KMS-11 (cell line): ENCODE results near the gene GLT6D1.
"Not testable (repeated sequence)": the region's sequence is repeated elsewhere in the genome, so short reads cannot be mapped to it uniquely, and the experiment has no call there.

Experiments
- H2AFZ ChIP-seq: fragments of 200-600 bp; sonication (generic); 2 replicates; pipeline ENCODE4 v1.6.1; 2016; ENCODE audit warnings: antibody characterized with exemption, mixed run types, low read depth
- H3K27ac ChIP-seq: fragments of 200-600 bp; sonication (generic); 2 replicates; pipeline ENCODE4 v1.6.1; 2016; ENCODE audit warnings: mild to moderate bottlenecking, mixed run types
- H3K27me3 ChIP-seq: fragments of 200-600 bp; sonication (generic); 2 replicates; pipeline ENCODE4 v1.6.1; 2017; ENCODE audit warnings: mild to moderate bottlenecking, low read depth, mixed run types, moderate library complexity; ENCODE audit not compliant: insufficient read depth
- H3K36me3 ChIP-seq: fragments of 200-600 bp; sonication (generic); 2 replicates; pipeline ENCODE4 v1.6.1; 2017; ENCODE audit warnings: mild to moderate bottlenecking, mixed run types; ENCODE audit not compliant: insufficient read depth
- H3K4me1 ChIP-seq: fragments of 200-600 bp; sonication (generic); 2 replicates; pipeline ENCODE4 v1.6.1; 2016; ENCODE audit warnings: mild to moderate bottlenecking, low read depth, mixed run types; ENCODE audit not compliant: poor library complexity, severe bottlenecking
- H3K4me2 ChIP-seq: fragments of 200-600 bp; sonication (generic); 2 replicates; pipeline ENCODE4 v1.7.0; 2016; ENCODE audit warnings: mild to moderate bottlenecking, mixed run types
- H3K4me3 ChIP-seq: fragments of 200-600 bp; sonication (generic); IDR thresholded peaks from 2 replicates; pipeline ENCODE4 v1.6.1; 2017; ENCODE audit warnings: low read depth, low read length, mixed read lengths; ENCODE audit not compliant: insufficient read depth
- H3K79me2 ChIP-seq: fragments of 200-600 bp; sonication (generic); 2 replicates; pipeline ENCODE4 v1.6.1; 2016; ENCODE audit warnings: low read depth, mixed run types; ENCODE audit not compliant: insufficient read depth
- H3K9ac ChIP-seq: fragments of 200-600 bp; sonication (generic); 2 replicates; pipeline ENCODE4 v1.6.1; 2016; ENCODE audit warnings: mild to moderate bottlenecking, mixed run types
- H4K20me1 ChIP-seq: fragments of 200-600 bp; sonication (generic); 2 replicates; pipeline ENCODE4 v1.6.1; 2016; ENCODE audit warnings: mild to moderate bottlenecking, mixed run types; ENCODE audit not compliant: insufficient read depth
- TF ChIP-seq, protein P1 (sequence below): fragments of 200-600 bp; sonication (generic); conservative IDR thresholded peaks from 2 replicates; pipeline ENCODE4 v1.6.1; 2017; ENCODE audit warnings: low read depth, mild to moderate bottlenecking, antibody characterized with exemption, low read length, moderate library complexity, mixed read lengths

Gene GLT6D1

DNA sequence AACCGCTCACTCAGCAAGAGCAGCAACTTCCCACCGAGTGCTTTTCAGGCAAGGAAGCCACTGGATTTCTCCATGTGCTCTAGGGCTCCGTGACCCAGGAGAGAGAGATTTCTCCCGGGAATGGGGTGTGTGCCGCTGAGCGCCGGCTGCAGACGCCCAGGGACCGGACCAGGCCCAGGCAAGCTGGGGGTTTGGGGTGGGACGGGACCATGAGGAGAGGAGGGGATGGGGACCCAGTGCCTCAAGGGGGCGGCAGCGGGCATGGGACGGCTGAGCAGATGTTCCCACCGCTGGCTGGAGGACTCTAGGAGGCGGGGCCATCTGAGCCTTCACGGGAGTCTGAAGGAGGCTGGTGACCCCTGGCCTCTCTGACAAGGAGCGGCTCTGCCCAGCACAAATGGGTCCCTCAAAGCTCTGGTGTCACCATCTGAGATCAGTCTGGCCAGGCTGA lies 32.3 kb upstream of the GLT6D1 start:
- H3K4me3 ChIP-seq = no peak overlapping the region
- no peak overlapping the region for H3K4me2 ChIP-seq
- H3K27me3 ChIP-seq = peaks cover 52% of the 10 kb centered on the region
- no peaks in the 10 kb centered on the region for H4K20me1 ChIP-seq
- no peaks in the 10 kb centered on the region for H3K79me2 ChIP-seq
- H3K4me1 ChIP-seq = no peaks in the 10 kb centered on the region
- TF ChIP-seq, protein P1, sequence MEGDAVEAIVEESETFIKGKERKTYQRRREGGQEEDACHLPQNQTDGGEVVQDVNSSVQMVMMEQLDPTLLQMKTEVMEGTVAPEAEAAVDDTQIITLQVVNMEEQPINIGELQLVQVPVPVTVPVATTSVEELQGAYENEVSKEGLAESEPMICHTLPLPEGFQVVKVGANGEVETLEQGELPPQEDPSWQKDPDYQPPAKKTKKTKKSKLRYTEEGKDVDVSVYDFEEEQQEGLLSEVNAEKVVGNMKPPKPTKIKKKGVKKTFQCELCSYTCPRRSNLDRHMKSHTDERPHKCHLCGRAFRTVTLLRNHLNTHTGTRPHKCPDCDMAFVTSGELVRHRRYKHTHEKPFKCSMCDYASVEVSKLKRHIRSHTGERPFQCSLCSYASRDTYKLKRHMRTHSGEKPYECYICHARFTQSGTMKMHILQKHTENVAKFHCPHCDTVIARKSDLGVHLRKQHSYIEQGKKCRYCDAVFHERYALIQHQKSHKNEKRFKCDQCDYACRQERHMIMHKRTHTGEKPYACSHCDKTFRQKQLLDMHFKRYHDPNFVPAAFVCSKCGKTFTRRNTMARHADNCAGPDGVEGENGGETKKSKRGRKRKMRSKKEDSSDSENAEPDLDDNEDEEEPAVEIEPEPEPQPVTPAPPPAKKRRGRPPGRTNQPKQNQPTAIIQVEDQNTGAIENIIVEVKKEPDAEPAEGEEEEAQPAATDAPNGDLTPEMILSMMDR = no peak
- no peak overlapping the region for H3K9ac ChIP-seq
- no peaks in the 10 kb centered on the region for H3K36me3 ChIP-seq
- H2AFZ ChIP-seq = no peak overlapping the region
- H3K27ac ChIP-seq = no peak overlapping the region

DNA sequence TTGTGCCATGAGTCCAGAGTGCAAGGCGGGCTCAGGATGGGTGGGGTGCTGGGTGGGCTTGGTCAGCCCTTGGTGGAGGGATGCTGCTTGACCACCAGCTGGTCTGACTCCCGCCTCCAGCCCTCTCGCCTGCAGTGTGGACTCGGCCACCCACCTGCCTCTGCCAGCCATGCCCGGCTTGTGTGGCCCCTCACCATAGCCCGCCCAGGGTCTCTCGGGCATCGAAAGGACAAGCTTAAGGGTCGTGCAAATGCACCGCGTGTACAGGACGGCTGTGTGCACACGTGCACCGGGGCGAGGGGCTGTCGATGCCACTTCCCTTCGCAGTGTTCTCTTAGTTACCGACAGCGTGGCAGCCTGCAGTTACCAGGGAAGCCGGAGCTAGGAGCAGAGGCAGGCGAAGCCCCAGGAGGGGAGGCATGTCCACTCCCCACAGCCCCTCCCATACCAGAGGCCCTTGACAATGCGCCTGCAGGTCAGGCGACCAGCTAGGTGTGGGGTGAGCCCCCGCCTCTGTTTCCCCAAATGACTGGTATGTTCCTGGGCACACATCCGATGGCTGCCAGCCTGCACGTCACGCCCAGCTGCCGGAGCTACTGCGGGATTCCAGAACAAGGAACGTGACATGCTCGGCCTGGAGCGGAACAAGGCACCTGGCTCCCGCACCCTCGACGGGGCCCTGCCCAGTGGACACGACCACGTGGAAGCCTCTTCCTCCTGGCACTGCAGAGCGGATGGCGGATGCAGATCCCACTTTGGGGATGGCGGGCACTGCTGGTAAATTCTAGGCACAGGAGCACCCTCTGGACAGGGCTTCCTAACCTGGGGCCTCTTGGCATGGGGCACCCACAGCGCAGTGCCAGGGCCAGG lies 31.6 kb upstream of the GLT6D1 start:
- no peak overlapping the region for H2AFZ ChIP-seq
- H3K4me2 ChIP-seq = no peak overlapping the region
- no peak overlapping the region for H3K27ac ChIP-seq
- no peaks in the 10 kb centered on the region for H4K20me1 ChIP-seq
- H3K4me1 ChIP-seq = no peaks in the 10 kb centered on the region
- peaks cover 52% of the 10 kb centered on the region for H3K27me3 ChIP-seq
- no peak overlapping the region for H3K9ac ChIP-seq
- H3K79me2 ChIP-seq = no peaks in the 10 kb centered on the region
- no peak overlapping the region for H3K4me3 ChIP-seq
- TF ChIP-seq, protein P1 = no peak
- no peaks in the 10 kb centered on the region for H3K36me3 ChIP-seq

DNA sequence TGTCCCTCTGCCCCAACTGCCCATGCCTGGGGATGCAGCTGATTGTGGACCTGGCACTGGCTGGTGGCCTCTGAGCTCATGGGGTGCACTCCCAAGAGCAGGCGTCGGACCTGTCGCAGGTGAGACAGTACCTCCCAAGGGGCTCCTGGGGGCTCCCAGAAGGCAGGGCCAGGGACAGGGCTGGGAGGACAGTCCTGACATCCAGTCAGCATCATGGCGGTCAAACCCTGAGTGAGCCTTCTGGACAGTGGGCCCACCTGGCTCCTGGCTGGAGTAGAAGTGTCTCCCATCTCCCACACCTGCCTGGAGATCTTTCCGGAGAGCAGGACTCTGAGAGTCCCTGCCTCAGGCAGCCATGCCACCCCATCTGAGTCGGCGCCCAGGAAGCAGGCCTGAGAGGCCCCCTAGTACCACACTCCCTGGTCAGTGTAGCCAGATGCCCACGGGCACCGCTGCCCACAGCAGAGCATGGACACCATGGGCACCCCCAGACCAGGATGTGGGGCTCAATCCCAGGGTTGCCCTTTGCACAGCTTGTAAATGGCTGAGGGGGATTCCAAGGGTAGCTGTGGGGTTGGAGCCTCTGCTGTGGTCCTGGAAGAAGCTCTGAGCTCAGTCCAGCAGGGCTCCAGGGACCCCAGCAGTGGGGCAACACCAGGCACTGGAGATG lies 30.4 kb upstream of the GLT6D1 start:
- H3K27ac ChIP-seq = no peak overlapping the region
- no peaks in the 10 kb centered on the region for H4K20me1 ChIP-seq
- no peaks in the 10 kb centered on the region for H3K4me1 ChIP-seq
- TF ChIP-seq, protein P1 = no peak
- no peak overlapping the region for H3K9ac ChIP-seq
- H3K4me3 ChIP-seq = no peak overlapping the region
- H3K79me2 ChIP-seq = no peaks in the 10 kb centered on the region
- H3K4me2 ChIP-seq = no peak overlapping the region
- H3K36me3 ChIP-seq = no peaks in the 10 kb centered on the region
- H2AFZ ChIP-seq = no peak overlapping the region
- H3K27me3 ChIP-seq = peaks cover 49% of the 10 kb centered on the region

DNA sequence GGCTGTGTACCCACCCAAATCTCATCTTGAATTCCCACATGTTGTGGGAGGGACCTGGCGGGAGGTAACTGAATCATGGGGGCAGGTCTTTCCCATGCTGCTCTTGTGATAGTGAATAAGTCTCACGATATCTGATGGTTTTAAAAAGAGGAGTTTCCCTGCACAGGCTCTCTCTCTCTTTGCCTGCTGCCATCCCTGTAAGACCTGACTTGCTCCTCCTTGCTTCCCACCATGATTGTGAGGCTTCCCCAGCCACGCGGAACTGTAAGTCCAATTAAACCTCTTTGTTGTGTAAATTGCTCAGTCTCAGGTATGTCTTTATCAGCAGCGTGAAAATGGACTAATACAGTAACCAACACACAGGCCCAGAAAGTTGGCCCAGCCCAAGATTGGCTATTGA lies 29.7 kb upstream of the GLT6D1 start:
- not testable (repeated sequence) for H3K4me3 ChIP-seq, H3K36me3 ChIP-seq, H4K20me1 ChIP-seq, H3K4me1 ChIP-seq, H3K79me2 ChIP-seq, H3K4me2 ChIP-seq, H3K9ac ChIP-seq, H3K27ac ChIP-seq, H2AFZ ChIP-seq
- H3K27me3 ChIP-seq = peaks cover 48% of the 10 kb centered on the region
